Liver (tissue), 9 donors: ENCODE data around the gene LCN2. TPM values are rescaled to one million over a fixed set of nuclear protein-coding genes. Genes with fewer than 3 reads are reported as not detected.

ENCODE experiments used
- DNase-seq: peaks from one replicate; pipeline ENCODE4 v3.0.0-alpha.2; 2017; ENCODE audit warnings: low spot score
- H3K27ac ChIP-seq, 2 donors: one replicate each; pipeline ENCODE4 v1.7.0; 2013; ENCODE audit warnings: inconsistent platforms in 2 of 2, low read length in 2 of 2, control low read depth in 1 of 2, low read depth in 1 of 2, mild to moderate bottlenecking in 1 of 2
- H3K27me3 ChIP-seq, 4 donors: one replicate each; pipeline versions ENCODE4 v1.6.1 to v1.7.0; 2013; ENCODE audit warnings: low read length in 3 of 4, inconsistent platforms in 1 of 4, mild to moderate bottlenecking in 1 of 4, moderate library complexity in 1 of 4; ENCODE audit not compliant: control insufficient read depth in 4 of 4, insufficient read depth in 4 of 4
- H3K36me3 ChIP-seq, 4 donors: one replicate each; pipeline versions ENCODE4 v1.6.1 to v1.7.0; 2013; ENCODE audit warnings: low read length in 3 of 4, mild to moderate bottlenecking in 3 of 4, low read depth in 1 of 4, moderate library complexity in 1 of 4; ENCODE audit not compliant: control insufficient read depth in 4 of 4, insufficient read depth in 3 of 4
- H3K4me1 ChIP-seq, 4 donors: one replicate each; pipeline versions ENCODE4 v1.6.1 to v1.7.0; 2013; ENCODE audit warnings: low read length in 3 of 4, mild to moderate bottlenecking in 3 of 4, moderate library complexity in 1 of 4; ENCODE audit not compliant: control insufficient read depth in 4 of 4, insufficient read depth in 4 of 4
- H3K4me3 ChIP-seq, 3 donors: one replicate each; pipeline versions ENCODE4 v1.6.1 to v1.7.0; 2013; ENCODE audit warnings: low read length in 3 of 3, control low read depth in 1 of 3, low read depth in 1 of 3, mild to moderate bottlenecking in 1 of 3
- H3K9ac ChIP-seq, 2 donors: one replicate each; pipeline ENCODE4 v1.7.0; 2013; ENCODE audit warnings: low read length in 2 of 2, mild to moderate bottlenecking in 2 of 2, moderate library complexity in 2 of 2, control low read depth in 1 of 2, low read depth in 1 of 2
- H3K9me3 ChIP-seq, 4 donors: one replicate each; pipeline versions ENCODE4 v1.6.1 to v1.7.0; 2013; ENCODE audit warnings: low read length in 3 of 4; ENCODE audit not compliant: control insufficient read depth in 4 of 4
- ATF3 ChIP-seq: IDR thresholded peaks from 2 replicates; pipeline ENCODE4 v1.6.1; 2016; ENCODE audit warnings: antibody characterized with exemption
- CTCF ChIP-seq: fragments of 150-350 bp; IDR thresholded peaks from 2 replicates; pipeline ENCODE4 v1.5.1; 2017; ENCODE audit warnings: improper control_type of control experiment, low read depth, low read length; ENCODE audit not compliant: missing input control
- EGR1 ChIP-seq, 2 donors: IDR thresholded peaks; 2 replicates each; pipeline ENCODE4 v1.6.1; 2016 to 2018; ENCODE audit warnings: antibody characterized with exemption in 2 of 2, low read depth in 2 of 2
- FOXA1 ChIP-seq: IDR thresholded peaks from 2 replicates; pipeline ENCODE4 v1.6.1; 2016; ENCODE audit warnings: antibody characterized with exemption
- FOXA2 ChIP-seq: IDR thresholded peaks from 2 replicates; pipeline ENCODE4 v1.6.1; 2016; ENCODE audit warnings: antibody characterized with exemption
- GABPA ChIP-seq, 2 donors: IDR thresholded peaks in 1 of 2; conservative IDR thresholded peaks in 1 of 2; 2 replicates each; pipeline ENCODE4 v1.6.1; 2016; ENCODE audit warnings: antibody characterized with exemption in 2 of 2, mild to moderate bottlenecking in 1 of 2, moderate library complexity in 1 of 2
- HNF4A ChIP-seq, 2 donors: conservative IDR thresholded peaks; 2 replicates each; pipeline ENCODE4 v1.6.1; 2016; ENCODE audit warnings: antibody characterized with exemption in 2 of 2, mild to moderate bottlenecking in 2 of 2
- JUND ChIP-seq, 2 donors: IDR thresholded peaks; 2 replicates each; pipeline ENCODE4 v1.6.1; 2016; ENCODE audit warnings: antibody characterized with exemption in 2 of 2
- MAX ChIP-seq: IDR thresholded peaks from 2 replicates; pipeline ENCODE4 v1.6.1; 2016; ENCODE audit warnings: antibody characterized with exemption
- NR2F2 ChIP-seq: IDR thresholded peaks from 2 replicates; pipeline ENCODE4 v1.6.1; 2016; ENCODE audit warnings: antibody characterized with exemption
- RAD21 ChIP-seq, 2 donors: IDR thresholded peaks; 2 replicates each; pipeline ENCODE4 v1.6.1; 2016; ENCODE audit warnings: antibody characterized with exemption in 2 of 2, mild to moderate bottlenecking in 2 of 2
- REST ChIP-seq: IDR thresholded peaks from 2 replicates; pipeline ENCODE4 v1.6.1; 2016; ENCODE audit warnings: antibody characterized with exemption, mild to moderate bottlenecking
- RXRA ChIP-seq, 2 donors: IDR thresholded peaks; 2 replicates each; pipeline ENCODE4 v1.6.1; 2017 to 2018; ENCODE audit warnings: antibody characterized with exemption in 2 of 2, mild to moderate bottlenecking in 1 of 2
- SP1 ChIP-seq: IDR thresholded peaks from 2 replicates; pipeline ENCODE4 v1.6.1; 2018; ENCODE audit warnings: antibody characterized with exemption, mild to moderate bottlenecking
- TAF1 ChIP-seq: conservative IDR thresholded peaks from 2 replicates; pipeline ENCODE4 v1.6.1; 2016; ENCODE audit warnings: antibody characterized with exemption, mild to moderate bottlenecking
- YY1 ChIP-seq: IDR thresholded peaks from 2 replicates; pipeline ENCODE4 v1.6.1; 2016; ENCODE audit warnings: antibody characterized with exemption, mild to moderate bottlenecking
- ZBTB33 ChIP-seq: IDR thresholded peaks from 2 replicates; pipeline ENCODE4 v1.6.1; 2016; ENCODE audit warnings: antibody characterized with exemption
- WGBS: extraction: QIAGEN DNeasy Blood & Tissue Kit; methylation state at CpG from one replicate; pipeline ENCODE4 v1.1.7; 2013; 5-methylcytosine and 5-hydroxymethylcytosine counted together
- polyA plus RNA-seq, 2 donors: library from polyadenylated mRNA; stranded (reverse) in 1 of 2; unstranded in 1 of 2; fragments of 200-250 nt in 1 of 2; fragments of >200 nt in 1 of 2; fragmentation: Nextera tagmentation in 1 of 2; extraction: Ambion mirVana in 1 of 2; gene quantifications; one replicate each; pipeline versions ENCODE4 v1.2.1 to v1.2.3, GENCODE V29; 2013 to 2015
- total RNA-seq, 2 donors: library from RNA; depleted of rRNA; stranded (reverse); fragments of >200 nt; gene quantifications; one replicate each; pipeline ENCODE4 v1.2.3, GENCODE V29; 2014
- donor health status: healthy.
- donor health status: healthy.
- donor health status: healthy.
- donor health status: healthy.
- donor health status: healthy.

LCN2 gene
- total and polyA plus RNA-seq, 4 donors, result 7.0 to 64.5 (median 10.4) TPM

- no peaks in the 10 kb centered on the region for H3K9me3 ChIP-seq
- H3K36me3 ChIP-seq, result peaks cover 3 to 24% (median 7%) of the 10 kb centered on the region in 4 donors
- no peak overlapping the region for H3K9ac ChIP-seq
- H3K27ac ChIP-seq, result no peak overlapping the region
- TF ChIP-seq MAX (no peak), ATF3 (no peak), SP1 (no peak), FOXA2 (no peak), NR2F2 (no peak), CTCF (peak; percentile 15), JUND (IDR thresholded peaks at IDR 0.05) (no peak), EGR1 (IDR thresholded peaks at IDR 0.05; ENCODE audit: low read depth in 2 of 2) (no peak), TAF1 (no peak), REST (no peak), GABPA (IDR thresholded peaks at IDR 0.05 in 1 of 2, conservative IDR thresholded peaks at IDR 0.05 in 1 of 2) (no peak), YY1 (no peak), HNF4A (conservative IDR thresholded peaks at IDR 0.05) (no peak), FOXA1 (no peak), ZBTB33 (no peak), RXRA (IDR thresholded peaks at IDR 0.05) (no peak), RAD21 (IDR thresholded peaks at IDR 0.05) (peak in 1 of 2 donors; percentile 45)
- no peak overlapping the region for H3K4me3 ChIP-seq
- peak; percentile 75 for DNase-seq
- H3K4me1 ChIP-seq, result peaks cover 13 to 34% (median 23%) of the 10 kb centered on the region in 4 donors
- WGBS, result 83% methylated on average over 16 of the region's 16 CpGs
- H3K27me3 ChIP-seq, result no peaks in the 10 kb centered on the region
Measured at GRCh38 chr9:128124873-128125579, 24.2 kb upstream of the LCN2 start.
